Activated CD8-positive, alpha-beta memory T cell treated with anti-CD3 and anti-CD28 coated beads, Interleukin-2, amount 10 ng/mL, durations not matched to agents 7 days and 5 days (primary cell): ENCODE results near the gene TNFAIP3. TPM values are rescaled to one million over a fixed set of nuclear protein-coding genes. Genes with fewer than 3 reads are reported as not detected.

Experiments
- ATAC-seq: fragments of 150-1000 bp; cut with Tn5 transposase; one replicate; pipeline ENCODE4 v1.10.0; 2021; ENCODE audit warnings: moderate library complexity
- CTCF ChIA-PET: fragments of 350-600 bp; sonication (Branson Sonifier 250); formaldehyde crosslinking; loops from one replicate; lab custom pipeline; 2021; ENCODE audit warnings: antibody characterized with exemption; lab: Charles Lee
- DNase-seq: peaks from one replicate; pipeline ENCODE4 v3.0.0-alpha.2; 2020
- H3K27ac Mint-ChIP-seq: one replicate; pipeline ENCODE4 v1.8.0; 2021; ENCODE audit warnings: mild to moderate bottlenecking, mixed read lengths
- H3K27me3 Mint-ChIP-seq: one replicate; pipeline ENCODE4 v1.8.0; 2021; ENCODE audit warnings: mixed read lengths
- H3K36me3 Mint-ChIP-seq: one replicate; pipeline ENCODE4 v1.8.0; 2021; ENCODE audit warnings: mild to moderate bottlenecking, mixed read lengths
- H3K4me1 Mint-ChIP-seq: one replicate; pipeline ENCODE4 v1.8.0; 2021; ENCODE audit warnings: mixed read lengths
- H3K4me3 Mint-ChIP-seq: one replicate; pipeline ENCODE4 v1.8.0; 2021; ENCODE audit warnings: mild to moderate bottlenecking, moderate library complexity, mixed read lengths
- H3K9me3 Mint-ChIP-seq: one replicate; pipeline ENCODE4 v1.8.0; 2022; ENCODE audit warnings: low read depth, mixed read lengths
- total RNA-seq, 2 experiments: library from RNA; stranded (reverse); gene quantifications; one replicate each; pipeline ENCODE4 v1.2.3, GENCODE V29; 2021

TNFAIP3 gene
- total RNA-seq, 2 experiments from 2014 or later: 86.7 to 225 TPM

DNA sequence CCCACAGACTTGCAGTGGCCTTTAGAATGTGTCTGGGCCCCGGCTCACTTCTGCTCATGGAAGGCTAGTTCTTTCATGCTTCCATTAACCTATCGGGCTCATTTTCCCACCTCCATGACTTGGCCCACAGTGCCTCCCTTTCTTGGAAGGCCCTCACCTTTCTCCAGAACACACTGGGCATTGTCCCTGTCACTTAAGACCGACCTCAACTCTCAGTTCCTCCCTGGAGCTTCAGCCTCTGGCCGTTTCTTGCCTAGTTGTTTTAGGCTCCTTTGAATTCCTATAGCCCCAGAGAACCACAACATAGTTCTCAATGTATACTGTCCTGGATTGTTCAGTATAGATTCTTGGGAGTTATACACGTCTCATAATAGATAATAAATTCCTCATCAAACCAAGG lies 19.3 kb upstream of the TNFAIP3 start:
- DNase-seq: no peak
- Mint-ChIP-seq H3K4me3 (no peak overlapping the region), H3K9me3 (peaks cover 7% of the 10 kb centered on the region), H3K27me3 (no peaks in the 10 kb centered on the region), H3K27ac (no peak overlapping the region), H3K4me1 (peaks cover 2% of the 10 kb centered on the region), H3K36me3 (peaks cover 8% of the 10 kb centered on the region)
- ATAC-seq: no peak
- CTCF ChIA-PET: no interaction called here

DNA sequence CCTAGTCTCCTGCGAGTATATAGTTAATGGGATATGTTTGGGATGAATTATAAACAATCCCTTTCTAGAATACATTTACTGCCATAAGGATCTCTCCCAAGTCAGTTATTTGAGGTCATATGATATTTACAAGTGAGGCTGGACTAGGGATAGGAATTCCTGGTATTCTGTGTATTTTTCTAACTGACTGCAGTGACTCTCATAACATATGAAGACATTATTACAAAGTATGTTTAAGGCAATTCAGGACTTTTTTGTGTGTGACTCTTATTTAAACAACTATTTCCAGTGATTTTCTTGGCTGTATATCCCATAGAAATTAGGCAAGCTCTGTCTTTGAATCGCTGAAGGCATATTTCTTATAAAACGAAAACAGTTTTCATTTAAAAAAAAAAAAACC lies 18.4 kb upstream of the TNFAIP3 start:
- H3K4me1 Mint-ChIP-seq: peaks cover 2% of the 10 kb centered on the region
- H3K27ac Mint-ChIP-seq: no peak overlapping the region
- CTCF ChIA-PET: interaction anchor here (0.8 kb wide), 1 partner anchor 64 kb away, joined by 3 read pairs; no protein-coding TSS in a partner anchor
- no peak for DNase-seq
- no peak for ATAC-seq
- H3K36me3 Mint-ChIP-seq: peaks cover under 1% of the 10 kb centered on the region
- peaks cover under 1% of the 10 kb centered on the region for H3K9me3 Mint-ChIP-seq
- no peaks in the 10 kb centered on the region for H3K27me3 Mint-ChIP-seq
- H3K4me3 Mint-ChIP-seq: no peak overlapping the region

DNA sequence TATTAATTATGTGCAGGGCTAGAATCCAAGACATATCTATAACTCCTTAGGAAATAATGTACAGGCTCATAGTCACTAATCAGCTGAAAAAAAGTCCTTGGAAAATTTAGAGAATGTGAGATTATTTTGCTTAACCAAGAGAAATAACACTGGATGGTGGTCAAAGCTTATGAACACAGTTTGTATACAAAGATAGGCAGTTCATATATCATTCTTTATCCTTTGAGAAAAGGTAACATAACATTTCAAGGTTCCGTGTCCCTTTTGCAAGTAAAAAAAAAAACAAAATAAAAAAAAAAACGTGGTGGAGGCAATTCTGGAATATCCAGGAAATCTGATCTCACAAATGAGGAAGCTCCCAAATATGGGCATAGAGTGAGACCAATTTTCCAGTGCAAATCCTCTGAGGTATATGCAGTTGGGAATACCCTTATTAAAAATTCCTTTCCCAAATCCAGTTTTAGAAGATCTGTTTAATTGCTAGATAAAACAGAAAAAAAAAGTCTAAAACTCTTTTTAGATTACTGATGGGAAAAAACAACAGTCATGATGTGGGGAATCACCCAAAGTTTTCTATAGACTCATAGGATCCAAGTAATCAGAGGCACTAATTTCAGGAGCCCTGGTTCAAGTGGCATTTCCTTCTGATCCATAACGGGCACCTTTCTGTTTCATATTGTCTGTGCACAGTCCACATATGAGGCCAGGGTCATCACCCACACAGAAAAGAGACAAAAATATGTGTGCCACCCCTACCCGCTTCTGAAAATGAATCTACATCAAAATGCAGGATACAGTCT lies 17.7 kb upstream of the TNFAIP3 start:
- Mint-ChIP-seq H3K27ac (no peak overlapping the region), H3K4me1 (peaks cover 2% of the 10 kb centered on the region), H3K36me3 (no peaks in the 10 kb centered on the region), H3K4me3 (no peak overlapping the region), H3K27me3 (no peaks in the 10 kb centered on the region), H3K9me3 (no peaks in the 10 kb centered on the region)
- ATAC-seq (peak; percentile 52), DNase-seq (no peak)
- CTCF ChIA-PET: interaction anchor here (0.8 to 1.3 kb wide), 2 partner anchors 17 to 64 kb away, joined by 3 read pairs; partner anchors contain the start of gene TNFAIP3

DNA sequence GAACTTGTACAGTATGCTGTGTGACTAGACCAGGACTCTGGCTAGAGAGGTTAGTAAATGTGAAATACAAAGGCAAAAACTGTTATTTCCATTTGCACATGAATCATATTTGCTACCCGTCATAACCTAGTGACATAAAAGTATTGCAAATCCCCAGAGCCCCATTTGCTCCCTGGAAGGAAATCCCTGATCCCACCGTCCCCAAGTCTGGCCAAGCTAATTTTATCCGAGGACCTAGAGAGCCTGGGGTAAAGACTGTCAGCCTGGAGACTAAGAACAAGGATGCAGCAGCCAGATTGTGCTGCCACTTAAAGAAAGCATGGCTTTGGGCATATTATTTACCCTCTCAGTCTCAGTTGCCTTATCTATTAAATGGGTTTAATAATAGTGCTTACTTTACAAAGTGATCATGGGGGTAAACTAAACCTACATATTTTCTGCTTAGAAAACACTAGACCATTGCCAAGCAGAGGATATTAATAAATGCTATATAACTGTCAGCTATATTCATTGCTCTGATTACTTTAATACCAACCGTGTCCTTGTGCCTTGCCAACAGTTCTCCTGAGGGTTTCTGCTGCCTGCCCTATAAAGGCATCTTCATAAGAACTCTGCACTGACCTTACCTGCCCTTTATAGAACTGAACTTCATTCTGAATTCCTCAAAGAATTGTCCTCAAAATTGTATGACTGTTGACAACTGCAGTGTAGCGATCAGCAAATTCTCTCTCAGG lies 16.9 kb upstream of the TNFAIP3 start:
- no peak overlapping the region for H3K27ac Mint-ChIP-seq
- no peak overlapping the region for H3K4me3 Mint-ChIP-seq
- CTCF ChIA-PET: interaction anchor here (1.3 kb wide), 1 partner anchor 17 kb away, joined by 3 read pairs; the partner anchor contains the start of gene TNFAIP3

DNA sequence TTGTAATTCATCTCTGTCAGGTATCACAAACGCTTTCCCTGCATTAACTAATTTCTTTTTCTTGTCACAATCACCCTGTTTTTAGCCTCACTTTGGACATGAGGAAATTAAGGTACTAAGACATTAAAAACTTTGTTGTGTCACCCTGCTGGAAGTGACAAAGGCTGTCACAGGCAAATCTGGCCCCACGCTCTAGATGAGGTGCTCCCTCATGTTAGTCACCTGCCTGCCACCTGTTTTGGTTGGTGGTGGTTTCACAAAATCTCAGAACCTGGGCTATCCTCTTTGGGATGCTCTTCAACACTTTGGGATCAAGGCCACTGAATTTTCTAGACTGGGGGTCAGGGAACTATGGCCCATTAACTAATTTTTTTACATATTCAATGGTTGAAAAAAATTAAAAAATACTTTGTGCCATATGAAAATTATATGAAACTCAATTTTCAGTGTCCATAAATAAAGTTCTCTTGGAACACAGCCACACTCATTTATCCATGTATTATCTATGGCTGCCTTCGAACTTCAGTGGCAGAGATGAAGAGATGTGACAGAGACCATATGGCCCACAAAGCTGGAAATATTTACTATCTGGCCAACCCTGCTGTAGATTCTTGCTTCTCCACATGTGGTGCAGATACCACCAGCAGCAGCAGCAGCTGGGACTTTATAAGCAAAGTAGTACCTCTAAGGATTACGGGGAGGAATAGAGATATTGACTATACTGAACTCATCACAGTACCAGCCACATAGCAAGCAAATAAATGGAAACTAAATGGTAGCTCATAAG lies 16.1 kb upstream of the TNFAIP3 start:
- Mint-ChIP-seq H3K27me3 (no peaks in the 10 kb centered on the region), H3K4me1 (peaks cover 2% of the 10 kb centered on the region), H3K36me3 (peaks cover 5% of the 10 kb centered on the region), H3K27ac (no peak overlapping the region), H3K9me3 (peaks cover 4% of the 10 kb centered on the region), H3K4me3 (no peak overlapping the region)
- DNase-seq (no peak), ATAC-seq (no peak)
- CTCF ChIA-PET: interaction anchor here (1.4 kb wide), 1 partner anchor 10 kb away, joined by 3 read pairs; no protein-coding TSS in a partner anchor

More for the DNA sequence above, 16.9 kb upstream of the TNFAIP3 start:
- no peaks in the 10 kb centered on the region for H3K9me3 Mint-ChIP-seq
- no peak for ATAC-seq
- H3K27me3 Mint-ChIP-seq: no peaks in the 10 kb centered on the region
- H3K36me3 Mint-ChIP-seq: no peaks in the 10 kb centered on the region
- peaks cover 2% of the 10 kb centered on the region for H3K4me1 Mint-ChIP-seq
- no peak for DNase-seq

DNA sequence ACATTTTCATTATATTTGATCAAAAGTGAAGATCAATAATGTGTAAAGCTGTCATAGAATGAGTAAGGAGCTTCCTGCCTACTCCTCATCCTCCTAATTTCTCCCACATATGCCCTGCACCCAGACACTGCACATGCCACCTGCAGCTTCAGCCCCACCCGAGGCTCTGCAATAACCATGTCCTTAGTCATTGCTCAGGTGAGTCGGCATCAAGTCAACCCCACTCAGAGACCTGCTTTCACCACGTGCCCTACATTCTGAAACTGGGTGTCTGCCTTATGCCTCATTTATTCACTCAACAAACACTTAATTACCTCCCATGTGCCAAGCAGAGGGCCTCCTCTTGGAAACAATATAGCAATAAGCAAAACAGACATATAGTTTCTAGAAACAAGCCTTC lies 15.4 kb upstream of the TNFAIP3 start:
- no peak for DNase-seq
- CTCF ChIA-PET: interaction anchor here (1.4 kb wide), 1 partner anchor 9 kb away, joined by 3 read pairs; no protein-coding TSS in a partner anchor
- H3K27ac Mint-ChIP-seq: no peak overlapping the region
- H3K27me3 Mint-ChIP-seq: no peaks in the 10 kb centered on the region
- ATAC-seq: no peak
- no peak overlapping the region for H3K4me3 Mint-ChIP-seq
- peaks cover 4% of the 10 kb centered on the region for H3K9me3 Mint-ChIP-seq
- peaks cover 2% of the 10 kb centered on the region for H3K4me1 Mint-ChIP-seq
- peaks cover 11% of the 10 kb centered on the region for H3K36me3 Mint-ChIP-seq

DNA sequence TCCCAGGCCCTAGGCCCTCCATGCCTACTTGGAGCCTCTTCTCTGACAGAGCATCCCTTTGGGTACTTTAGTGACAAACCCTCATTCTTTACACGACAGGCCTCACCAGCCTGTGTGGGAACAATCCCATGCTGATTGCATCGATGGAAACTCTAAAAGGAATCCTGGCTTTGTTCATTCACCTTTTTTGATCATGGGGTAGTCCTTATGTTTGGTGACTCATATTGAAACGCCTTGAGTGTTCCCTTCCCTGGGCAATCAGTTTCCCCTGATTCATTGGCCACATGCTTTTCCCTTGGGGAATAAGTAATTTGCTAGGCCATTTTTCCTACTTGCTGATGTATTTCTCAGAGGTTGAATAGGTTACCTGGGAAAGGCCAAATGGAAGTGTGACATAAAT lies 14.7 kb upstream of the TNFAIP3 start:
- H3K4me3 Mint-ChIP-seq: no peak overlapping the region
- H3K9me3 Mint-ChIP-seq: peaks cover 4% of the 10 kb centered on the region
- no peaks in the 10 kb centered on the region for H3K27me3 Mint-ChIP-seq
- H3K36me3 Mint-ChIP-seq: peaks cover 12% of the 10 kb centered on the region
- CTCF ChIA-PET: no interaction called here
- no peak overlapping the region for H3K27ac Mint-ChIP-seq
- H3K4me1 Mint-ChIP-seq: peaks cover 2% of the 10 kb centered on the region
- ATAC-seq (no peak), DNase-seq (no peak)

DNA sequence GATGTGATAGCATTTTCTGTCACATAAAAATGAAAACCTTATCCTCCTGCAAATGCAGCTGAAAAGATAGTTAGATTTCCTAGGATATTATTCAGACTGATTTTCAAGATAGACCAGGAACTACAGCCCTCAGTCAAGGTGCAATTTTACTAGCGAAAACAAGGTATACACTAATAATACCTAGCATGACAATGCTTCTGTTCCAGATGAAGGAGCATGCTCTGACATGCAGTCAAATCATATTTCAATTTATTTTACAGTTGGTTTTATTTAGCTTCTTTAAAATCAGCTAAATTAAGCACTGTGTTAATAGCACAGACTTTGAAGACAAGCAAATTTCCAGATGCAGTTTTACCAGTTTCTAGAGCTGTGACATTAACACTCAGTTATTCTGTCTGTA lies 14.2 kb upstream of the TNFAIP3 start:
- no peak overlapping the region for H3K27ac Mint-ChIP-seq
- CTCF ChIA-PET: interaction anchor here (0.7 kb wide), 1 partner anchor 11 kb away, joined by 3 read pairs; no protein-coding TSS in a partner anchor
- no peak for ATAC-seq
- H3K9me3 Mint-ChIP-seq: peaks cover 4% of the 10 kb centered on the region
- peaks cover 3% of the 10 kb centered on the region for H3K4me1 Mint-ChIP-seq
- no peak for DNase-seq
- no peaks in the 10 kb centered on the region for H3K27me3 Mint-ChIP-seq
- peaks cover 16% of the 10 kb centered on the region for H3K36me3 Mint-ChIP-seq
- no peak overlapping the region for H3K4me3 Mint-ChIP-seq

DNA sequence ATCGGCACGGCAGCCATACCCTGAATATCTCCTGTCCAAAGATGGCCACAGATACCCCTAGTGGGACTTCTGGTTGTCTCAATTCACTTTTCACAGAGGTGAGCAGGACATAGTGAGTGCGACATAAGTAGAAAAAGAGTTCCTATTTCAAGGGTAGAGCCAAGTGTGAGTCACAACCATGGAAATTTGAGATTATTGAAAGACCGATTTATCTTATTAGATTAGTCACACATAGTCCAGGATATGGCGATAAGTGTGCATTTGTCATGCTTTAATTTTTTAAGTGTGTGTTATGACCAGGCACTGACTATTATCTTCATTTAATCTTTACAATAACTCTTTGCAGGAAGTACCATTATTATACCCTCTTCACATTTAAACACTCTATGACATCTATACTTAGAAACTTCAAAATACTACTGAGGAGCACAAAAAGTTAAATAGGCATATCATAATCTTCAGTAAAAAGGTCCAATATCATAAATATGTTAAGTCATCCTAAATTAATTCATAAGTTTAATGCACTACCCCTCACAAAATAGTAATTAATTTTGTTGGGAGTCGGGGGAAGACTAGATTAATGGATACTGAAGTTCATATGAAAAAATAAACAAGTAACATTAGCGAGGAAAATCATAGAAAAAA lies 13.4 kb upstream of the TNFAIP3 start:
- no peak overlapping the region for H3K27ac Mint-ChIP-seq
- no peak for DNase-seq
- no peak for ATAC-seq
- peaks cover 20% of the 10 kb centered on the region for H3K36me3 Mint-ChIP-seq
- H3K4me3 Mint-ChIP-seq: no peak overlapping the region
- H3K27me3 Mint-ChIP-seq: no peaks in the 10 kb centered on the region
- CTCF ChIA-PET: interaction anchor here (0.7 kb wide), 1 partner anchor 10 kb away, joined by 3 read pairs; no protein-coding TSS in a partner anchor
- H3K9me3 Mint-ChIP-seq: peaks cover 4% of the 10 kb centered on the region
- peaks cover 3% of the 10 kb centered on the region for H3K4me1 Mint-ChIP-seq

DNA sequence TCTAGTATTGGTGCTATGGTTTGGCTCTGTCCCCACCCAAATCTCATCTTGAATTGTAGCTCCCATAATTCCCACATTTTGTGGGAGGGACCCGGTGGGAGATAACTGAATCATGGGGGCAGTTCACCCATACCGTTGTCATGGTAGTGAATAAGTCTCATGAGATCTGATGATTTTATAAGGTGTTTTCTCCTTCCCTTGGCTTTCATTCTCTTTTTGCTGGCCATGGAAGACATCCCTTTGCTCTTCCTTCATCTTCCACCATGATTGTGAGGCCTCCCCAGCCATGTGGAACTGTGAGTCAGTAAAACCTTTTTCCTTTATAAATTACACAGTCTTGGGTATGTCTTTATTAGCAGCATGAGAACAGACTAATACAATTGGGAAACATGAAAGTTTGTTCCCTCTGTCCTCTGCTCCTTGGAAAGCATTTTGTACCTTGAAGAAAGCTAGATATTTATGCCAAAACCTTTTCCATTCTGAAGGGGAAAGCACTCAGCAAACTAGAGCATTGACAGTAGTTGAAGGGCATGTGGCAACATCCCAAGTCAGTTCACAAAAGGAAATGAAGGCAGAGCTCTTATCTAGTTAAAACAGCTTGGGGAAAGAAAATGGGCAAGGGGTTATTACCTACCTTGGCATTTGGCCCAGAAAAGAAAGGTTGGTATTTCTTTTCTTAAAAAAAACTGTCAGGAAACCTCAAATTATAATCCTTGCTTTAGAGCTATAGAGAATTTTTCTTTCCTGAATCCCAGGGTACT lies 10.7 kb upstream of the TNFAIP3 start:
- H3K36me3 Mint-ChIP-seq: peaks cover 22% of the 10 kb centered on the region
- H3K4me3 Mint-ChIP-seq: no peak overlapping the region
- peaks cover 4% of the 10 kb centered on the region for H3K9me3 Mint-ChIP-seq
- CTCF ChIA-PET: interaction anchor here (1.0 kb wide), 2 partner anchors 23 to 148 kb away, joined by 3 to 4 read pairs; no protein-coding TSS in a partner anchor
- DNase-seq (no peak), ATAC-seq (no peak)
- no peaks in the 10 kb centered on the region for H3K27me3 Mint-ChIP-seq
- H3K27ac Mint-ChIP-seq: no peak overlapping the region
- H3K4me1 Mint-ChIP-seq: peaks cover 2% of the 10 kb centered on the region

DNA sequence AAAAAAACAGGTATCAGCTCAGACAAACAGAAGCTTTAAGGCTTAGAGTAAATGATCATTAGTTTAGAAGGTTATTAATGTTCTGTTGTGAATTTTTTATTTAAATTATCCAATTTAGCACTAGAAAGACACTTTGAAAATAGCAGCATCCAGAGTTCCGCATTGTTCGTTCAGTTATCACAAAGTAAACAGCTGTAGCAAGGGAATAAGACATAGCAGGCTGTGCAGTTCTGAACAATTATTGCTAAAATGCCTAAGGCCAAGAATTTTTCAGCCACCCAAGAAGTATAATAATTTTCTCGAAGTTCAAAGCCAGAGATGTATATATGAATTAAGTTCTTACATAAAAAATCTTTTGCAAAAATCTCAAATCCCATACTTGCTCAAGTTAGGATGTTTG lies 8.0 kb upstream of the TNFAIP3 start:
- CTCF ChIA-PET: interaction anchor here (1.0 to 2.1 kb wide), 4 partner anchors 8 to 151 kb away, joined by 3 to 10 read pairs (median 4); partner anchors contain the start of gene TNFAIP3
- peaks cover 10% of the 10 kb centered on the region for H3K4me1 Mint-ChIP-seq
- DNase-seq: no peak
- no peak overlapping the region for H3K4me3 Mint-ChIP-seq
- no peak overlapping the region for H3K27ac Mint-ChIP-seq
- peaks cover 22% of the 10 kb centered on the region for H3K36me3 Mint-ChIP-seq
- ATAC-seq: no peak
- H3K27me3 Mint-ChIP-seq: no peaks in the 10 kb centered on the region
- peaks cover 4% of the 10 kb centered on the region for H3K9me3 Mint-ChIP-seq
